Nephron progenitor cell (in vitro differentiated cells): ENCODE data around the gene ANGPTL2.

Experiments used
- DNase-seq: peaks from one replicate; pipeline ENCODE4 v3.0.0; 2021
- H3K27ac Mint-ChIP-seq: 2 replicates; pipeline ENCODE4 v1.8.0; 2021; ENCODE audit warnings: mild to moderate bottlenecking, moderate library complexity, mixed read lengths
- H3K27me3 Mint-ChIP-seq: 2 replicates; pipeline ENCODE4 v1.8.0; 2021; ENCODE audit warnings: mild to moderate bottlenecking, low read depth, mixed read lengths; ENCODE audit not compliant: poor library complexity
- H3K36me3 Mint-ChIP-seq: 2 replicates; pipeline ENCODE4 v1.8.0; 2021; ENCODE audit warnings: low read depth, mixed read lengths
- H3K4me1 Mint-ChIP-seq: 2 replicates; pipeline ENCODE4 v1.8.0; 2021; ENCODE audit warnings: mixed read lengths
- H3K4me3 Mint-ChIP-seq: 2 replicates; pipeline ENCODE4 v1.8.0; 2021; ENCODE audit warnings: mild to moderate bottlenecking, moderate library complexity, mixed read lengths
- H3K9me3 Mint-ChIP-seq: 2 replicates; pipeline ENCODE4 v1.8.0; 2021; ENCODE audit warnings: mild to moderate bottlenecking, moderate library complexity, mixed read lengths
- CTCF ChIP-seq: fragments of 200-600 bp; sonication (generic); IDR thresholded peaks from 2 replicates; pipeline ENCODE4 v1.5.0; 2021; ENCODE audit warnings: antibody characterized with exemption

The ANGPTL2 gene

DNA sequence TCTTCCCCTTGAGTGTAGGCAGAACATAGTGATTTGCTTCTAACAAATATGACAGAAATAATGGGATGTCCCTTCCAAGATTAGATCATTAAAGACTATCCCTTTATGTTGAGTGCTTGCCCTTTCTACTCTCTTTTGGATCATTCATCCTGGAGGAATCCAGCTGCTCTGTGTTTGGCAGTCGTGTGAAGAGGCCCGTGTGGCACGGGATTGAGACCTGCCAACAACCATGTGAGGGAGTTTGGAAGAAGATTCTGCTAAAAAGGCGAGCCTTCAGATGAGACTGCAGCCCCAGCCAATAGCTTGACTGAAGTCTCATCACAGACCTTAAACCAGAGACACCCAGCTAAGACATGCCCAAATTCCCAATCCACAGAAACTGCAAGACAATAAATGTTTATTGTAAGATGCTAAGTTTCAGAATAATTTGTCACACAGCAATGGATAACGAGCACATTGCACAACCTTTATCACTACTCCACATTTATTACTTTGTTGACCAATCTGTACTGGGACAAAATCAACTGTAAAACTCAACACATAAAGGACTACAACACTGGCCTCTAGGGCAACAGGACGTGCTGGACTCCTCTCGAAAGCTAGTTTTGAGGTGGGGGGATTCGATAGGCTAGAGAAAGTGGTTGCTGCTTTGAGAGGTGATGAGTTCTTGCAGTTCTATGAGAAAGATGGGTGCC lies 42.8 kb downstream of the ANGPTL2 start:
- H3K36me3 Mint-ChIP-seq: no peaks in the 10 kb centered on the region
- peaks cover 48% of the 10 kb centered on the region for H3K4me1 Mint-ChIP-seq
- no peaks in the 10 kb centered on the region for H3K9me3 Mint-ChIP-seq

DNA sequence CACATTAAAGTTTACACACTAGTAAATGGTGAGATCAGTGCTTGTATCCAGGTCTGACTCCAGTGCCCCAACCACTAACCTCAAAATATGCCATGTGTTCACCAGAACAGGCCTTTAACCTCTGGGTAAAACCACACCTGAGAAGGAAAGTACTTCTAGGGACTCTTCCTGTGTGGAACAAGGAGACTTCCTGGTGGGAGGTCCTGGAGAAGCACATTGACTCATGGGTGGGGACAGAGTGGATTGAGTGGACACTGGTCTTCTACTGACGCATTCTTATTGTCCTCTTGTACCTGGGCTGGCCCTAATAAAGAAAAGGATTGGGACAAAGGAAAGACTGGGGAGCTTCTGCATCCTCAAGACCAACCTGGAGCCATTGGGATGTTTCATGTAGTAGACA lies 43.4 kb downstream of the ANGPTL2 start:
- Mint-ChIP-seq H3K27me3 (peaks cover 2% of the 10 kb centered on the region), H3K4me1 (peaks cover 42% of the 10 kb centered on the region), H3K27ac (no peak overlapping the region), H3K4me3 (no peak overlapping the region), H3K9me3 (no peaks in the 10 kb centered on the region), H3K36me3 (no peaks in the 10 kb centered on the region)
- no peak for TF ChIP-seq CTCF
- no peak for DNase-seq

More for the DNA sequence above, 42.8 kb downstream of the ANGPTL2 start:
- Mint-ChIP-seq H3K27ac (no peak overlapping the region), H3K27me3 (peaks cover 2% of the 10 kb centered on the region), H3K4me3 (no peak overlapping the region)
- TF ChIP-seq CTCF: no peak
- DNase-seq: no peak

GRCh38 chr9:127078336-127078735 lies 44.1 kb downstream of the ANGPTL2 start:
- peaks cover 39% of the 10 kb centered on the region for H3K4me1 Mint-ChIP-seq
- TF ChIP-seq CTCF: no peak

DNA sequence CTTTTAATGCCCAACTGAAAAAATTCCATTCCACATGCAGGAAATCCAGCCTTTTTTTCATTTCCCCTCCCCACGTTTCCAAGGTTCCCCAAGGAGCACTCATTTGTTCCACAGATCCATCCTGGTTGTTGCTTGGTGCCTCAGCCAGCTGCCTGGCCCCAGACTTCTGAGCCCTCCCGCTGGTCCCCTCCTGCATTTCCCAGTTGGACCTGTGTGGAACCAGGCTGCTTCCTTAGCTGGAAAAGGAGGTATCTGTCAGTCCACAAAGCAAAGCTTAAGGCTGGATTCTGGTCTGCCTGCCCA lies 44.8 kb downstream of the ANGPTL2 start:
- Mint-ChIP-seq H3K9me3 (peaks cover 5% of the 10 kb centered on the region), H3K4me1 (peaks cover 31% of the 10 kb centered on the region), H3K27ac (no peak overlapping the region), H3K27me3 (peaks cover 2% of the 10 kb centered on the region), H3K4me3 (no peak overlapping the region), H3K36me3 (peaks cover 5% of the 10 kb centered on the region)
- TF ChIP-seq CTCF: no peak
- DNase-seq: no peak

More at GRCh38 chr9:127078336-127078735, 44.1 kb downstream of the ANGPTL2 start:
- Mint-ChIP-seq H3K27ac (no peak overlapping the region), H3K4me3 (no peak overlapping the region), H3K36me3 (no peaks in the 10 kb centered on the region), H3K9me3 (peaks cover under 1% of the 10 kb centered on the region), H3K27me3 (peaks cover 2% of the 10 kb centered on the region)
- no peak for DNase-seq

GRCh38 chr9:127076860-127077643 lies 45.4 kb downstream of the ANGPTL2 start:
- no peak overlapping the region for H3K4me3 Mint-ChIP-seq
- no peak for TF ChIP-seq CTCF
- peaks cover 10% of the 10 kb centered on the region for H3K9me3 Mint-ChIP-seq
- peaks cover 10% of the 10 kb centered on the region for H3K36me3 Mint-ChIP-seq
- peaks cover 2% of the 10 kb centered on the region for H3K27me3 Mint-ChIP-seq
- no peak for DNase-seq
- H3K4me1 Mint-ChIP-seq: peaks cover 29% of the 10 kb centered on the region
- H3K27ac Mint-ChIP-seq: no peak overlapping the region
